H1 (cell line): Measurements from ENCODE around the gene MTR. TPM values are rescaled to one million over a fixed set of nuclear protein-coding genes. Genes with fewer than 3 reads are reported as not detected.

Experiments
- SAP30 ChIP-seq: fragments of 300-600 bp; sonication (generic); IDR thresholded peaks from 2 replicates; pipeline ENCODE4 v1.7.1; 2012; ENCODE audit warnings: low read length, moderate library complexity, mild to moderate bottlenecking, inconsistent platforms; ENCODE audit not compliant: insufficient read depth, insufficient replicate concordance
- polyA plus RNA-seq, 7 experiments: library from polyadenylated mRNA; depleted of rRNA in 3 of 7; stranded (reverse) in 5 of 7; unstranded in 2 of 7; fragments of >200 nt in 5 of 7; fragments of 200-250 nt in 2 of 7; gene quantifications; 1 replicate in 5 of 7; 2 replicates in 1 of 7; 4 replicates in 1 of 7; pipeline versions ENCODE4 v1.2.1 to v1.2.3, GENCODE V29; 2011 to 2013; ENCODE audit warnings: missing spikeins in 2 of 7, mixed read lengths in 2 of 7
- total RNA-seq: library from RNA; stranded (reverse); fragmentation: NEBNext Ultra II Directional; extraction: Animal tissue kit (Norgen Biotek cat#: 25700); gene quantifications from 2 replicates; pipeline ENCODE4 v1.2.1, GENCODE V29; 2021

The MTR gene
- total and polyA plus RNA-seq, 2 of the 8 experiments (the other 6 are each of a cell fraction or from before 2014, with no cell fraction given): 4.8 to 27.4 TPM

DNA sequence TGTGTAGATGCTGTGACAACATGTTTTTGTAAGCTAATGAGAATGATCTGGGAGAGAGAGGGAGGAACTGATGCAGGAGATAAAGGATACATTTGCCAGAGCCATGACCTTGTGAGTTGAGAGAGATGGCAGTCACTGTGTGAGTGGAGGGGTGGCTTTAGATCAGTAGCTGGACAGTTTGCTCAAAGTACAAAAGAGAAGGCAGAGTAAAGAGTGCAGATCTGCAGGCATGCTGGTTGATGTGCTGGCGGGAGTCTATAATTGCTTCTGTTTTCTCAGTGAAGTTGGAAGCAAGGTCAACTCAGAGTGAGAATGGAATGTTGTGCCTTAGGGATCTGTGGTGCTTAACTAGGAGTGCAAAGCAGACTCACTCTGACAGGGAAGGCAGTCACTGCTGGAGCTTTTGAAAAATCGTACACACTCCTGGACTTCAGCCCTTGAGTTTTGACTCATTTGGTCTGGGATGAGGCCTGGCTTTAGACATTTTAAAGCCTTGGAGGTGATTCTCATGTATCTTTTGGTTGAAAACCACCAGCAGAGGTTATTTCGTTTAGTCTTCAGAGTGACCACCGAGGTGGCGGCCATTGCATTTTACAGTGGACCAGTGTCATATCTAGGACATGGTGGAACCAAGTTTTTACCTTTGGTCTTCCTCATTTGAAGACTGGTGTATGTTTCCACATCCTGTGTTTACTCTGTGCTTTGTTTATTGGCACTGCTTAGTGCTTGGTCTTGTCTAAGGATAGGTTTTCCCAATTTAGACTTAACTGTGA, 49.6 kb downstream of the MTR start (continued):
- no peak for TF ChIP-seq SAP30
- TF ChIP-seq, all 59 proteins: peak for 0
